D721Med (cell line): Measurements from ENCODE around the gene NXN.
"Not testable (repeated sequence)": the region's sequence is repeated elsewhere in the genome, so short reads cannot be mapped to it uniquely, and the experiment has no call there.

ENCODE experiments used
- DNase-seq: peaks from one replicate; pipeline ENCODE4 v3.0.0; 2011; ENCODE audit warnings: low spot score; ENCODE audit not compliant: insufficient read length
- FAIRE-seq: peaks from 2 replicates; lab custom pipeline; 2011; peaks lifted over from hg19 to GRCh38; lab: Jason Lieb, UNC
- TF ChIP-seq, protein P1 (sequence below): IDR thresholded peaks from 2 replicates; pipeline ENCODE4 v1.5.1; 2012; ENCODE audit warnings: mild to moderate bottlenecking, control low read depth; ENCODE audit not compliant: insufficient read depth; ENCODE audit errors: missing control alignments

The NXN gene

DNA sequence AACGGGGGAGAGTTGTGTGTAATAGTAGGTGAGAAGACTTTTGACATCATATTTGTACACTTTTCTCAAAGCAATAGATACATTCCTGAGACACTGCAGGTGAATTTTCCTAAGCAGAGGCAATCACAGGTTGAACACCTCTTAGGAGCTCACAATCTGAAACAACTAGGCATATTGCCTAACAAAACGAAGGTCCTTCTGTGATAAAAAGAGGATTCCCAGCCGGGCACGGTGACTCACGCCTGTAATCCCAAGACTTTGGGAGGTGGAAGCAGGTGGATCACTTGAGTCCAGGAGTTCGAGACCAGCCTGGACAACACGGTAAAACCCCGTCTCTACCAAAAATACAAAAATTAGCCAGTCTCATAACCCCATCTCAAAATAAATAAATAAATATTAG, 17.4 kb downstream of the NXN start:
- DNase-seq (no peak), FAIRE-seq (no peak)
- TF ChIP-seq, protein P1, sequence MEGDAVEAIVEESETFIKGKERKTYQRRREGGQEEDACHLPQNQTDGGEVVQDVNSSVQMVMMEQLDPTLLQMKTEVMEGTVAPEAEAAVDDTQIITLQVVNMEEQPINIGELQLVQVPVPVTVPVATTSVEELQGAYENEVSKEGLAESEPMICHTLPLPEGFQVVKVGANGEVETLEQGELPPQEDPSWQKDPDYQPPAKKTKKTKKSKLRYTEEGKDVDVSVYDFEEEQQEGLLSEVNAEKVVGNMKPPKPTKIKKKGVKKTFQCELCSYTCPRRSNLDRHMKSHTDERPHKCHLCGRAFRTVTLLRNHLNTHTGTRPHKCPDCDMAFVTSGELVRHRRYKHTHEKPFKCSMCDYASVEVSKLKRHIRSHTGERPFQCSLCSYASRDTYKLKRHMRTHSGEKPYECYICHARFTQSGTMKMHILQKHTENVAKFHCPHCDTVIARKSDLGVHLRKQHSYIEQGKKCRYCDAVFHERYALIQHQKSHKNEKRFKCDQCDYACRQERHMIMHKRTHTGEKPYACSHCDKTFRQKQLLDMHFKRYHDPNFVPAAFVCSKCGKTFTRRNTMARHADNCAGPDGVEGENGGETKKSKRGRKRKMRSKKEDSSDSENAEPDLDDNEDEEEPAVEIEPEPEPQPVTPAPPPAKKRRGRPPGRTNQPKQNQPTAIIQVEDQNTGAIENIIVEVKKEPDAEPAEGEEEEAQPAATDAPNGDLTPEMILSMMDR: no peak

DNA sequence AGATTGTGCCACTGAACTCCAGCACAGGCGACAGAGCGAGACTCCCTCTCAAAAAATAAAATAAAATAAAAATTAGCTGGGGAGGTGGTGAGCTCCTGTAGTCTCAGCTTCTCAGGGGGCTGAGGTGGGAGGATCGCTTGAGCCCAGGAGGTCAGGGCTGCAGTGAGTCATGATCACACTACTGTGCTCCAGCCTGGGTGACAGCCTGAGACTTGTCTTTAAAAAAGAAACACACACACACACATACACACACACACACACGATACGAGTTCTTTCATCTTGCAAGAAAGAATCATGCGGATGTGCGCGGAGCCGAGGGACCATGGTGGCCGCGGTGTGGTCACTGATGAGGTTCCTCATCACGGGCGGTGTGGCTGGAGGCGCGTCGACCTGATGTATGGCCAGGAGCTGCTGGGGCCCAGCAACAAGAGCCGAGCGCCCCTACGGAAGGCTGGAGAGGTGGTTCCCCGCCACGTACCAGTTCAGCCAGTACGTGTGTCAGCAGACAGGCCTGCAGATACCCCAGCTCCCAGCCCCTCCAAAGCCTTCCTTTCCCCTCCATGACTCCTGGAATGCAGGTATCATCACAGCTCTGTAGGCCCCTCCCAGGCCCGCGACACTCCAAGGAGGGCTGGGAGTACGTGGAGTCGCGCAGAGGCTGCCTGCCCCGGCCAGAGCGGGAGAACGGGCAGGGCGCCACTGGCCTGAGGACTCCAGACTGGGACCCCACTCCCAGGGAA, 20.7 kb downstream of the NXN start:
- TF ChIP-seq, protein P1: no peak
- FAIRE-seq (no peak), DNase-seq (no peak)

DNA sequence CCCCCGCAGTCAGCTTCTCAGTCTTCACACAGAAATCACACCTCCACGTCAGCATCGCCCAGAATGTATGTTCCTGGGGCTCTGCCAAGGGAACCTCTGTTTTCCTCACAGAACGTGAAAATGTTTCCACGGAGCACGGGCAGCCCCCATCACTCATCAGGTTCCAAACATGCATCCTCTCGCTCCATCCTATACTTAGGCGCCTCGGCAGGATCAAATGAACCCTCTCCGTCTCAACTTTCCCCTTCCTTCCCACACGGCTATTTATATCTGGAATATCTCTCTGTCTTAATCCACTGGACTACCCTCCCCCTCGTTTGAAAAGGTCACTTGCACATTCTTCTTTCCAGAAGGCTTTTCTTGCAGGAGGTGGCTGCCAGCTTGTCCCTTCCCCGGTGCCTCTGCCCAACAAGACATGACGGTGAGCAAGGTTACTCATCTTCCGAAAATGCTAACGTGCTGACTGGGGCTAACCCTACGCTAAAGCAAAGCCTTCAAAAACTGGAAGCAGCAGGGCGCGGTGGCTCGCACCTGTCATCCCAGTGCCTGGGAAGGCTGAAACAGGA, 21.6 kb downstream of the NXN start:
- DNase-seq (no peak), FAIRE-seq (no peak)
- TF ChIP-seq, protein P1: no peak

DNA sequence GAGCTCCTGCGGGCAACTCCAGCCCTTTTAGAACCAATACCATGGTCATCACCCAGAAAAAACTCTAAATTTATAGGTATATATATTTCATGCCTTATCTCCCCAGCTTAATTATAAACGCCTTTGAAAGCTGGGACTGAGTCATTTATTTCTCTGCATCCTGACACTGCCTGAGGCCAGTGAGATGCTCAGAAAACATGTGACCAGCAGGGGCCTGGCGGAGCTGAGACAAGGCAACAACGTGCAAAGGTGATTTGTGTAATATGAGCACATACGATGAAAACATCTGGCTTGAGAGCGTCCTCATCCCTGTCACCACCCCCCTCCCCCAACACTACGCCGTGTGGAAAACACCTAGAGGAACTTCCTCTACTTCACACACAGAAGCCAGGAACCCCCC, 22.7 kb downstream of the NXN start:
- TF ChIP-seq, protein P1: no peak
- no peak for FAIRE-seq
- DNase-seq: no peak

DNA sequence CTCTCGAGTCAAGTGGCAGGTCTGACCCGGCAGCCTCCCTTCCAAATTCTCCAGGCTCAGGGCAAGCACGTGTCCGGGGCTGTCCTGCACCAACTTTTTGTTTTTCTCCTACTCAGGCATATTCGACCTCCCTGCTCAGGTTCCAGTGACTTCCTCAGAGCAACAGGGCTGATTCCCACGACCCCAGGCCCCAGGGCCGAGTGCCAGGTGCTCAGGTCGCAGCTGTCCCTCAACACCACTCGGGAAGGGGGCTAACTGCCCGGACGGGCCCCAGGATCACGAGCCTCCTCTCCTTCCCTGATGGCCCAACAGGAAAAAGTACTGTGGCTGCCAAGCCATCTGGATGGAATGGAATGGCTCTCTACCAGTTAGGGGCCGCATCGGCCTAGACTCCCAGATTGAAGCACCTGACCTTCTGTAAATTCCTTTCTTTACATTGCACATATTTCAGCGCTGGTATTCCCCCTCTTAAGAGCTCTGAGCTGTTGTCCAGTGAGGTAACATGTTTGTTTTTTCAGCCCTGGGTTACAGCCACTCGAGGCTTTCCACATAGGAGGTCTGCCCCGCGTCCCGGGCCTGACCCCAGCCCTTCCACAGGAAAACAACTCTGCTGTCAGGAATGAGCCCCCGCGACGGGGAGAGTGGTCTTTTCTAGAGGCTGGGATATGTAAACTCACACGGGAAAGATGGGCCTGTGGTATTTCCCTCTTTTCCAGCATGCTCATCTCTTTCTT, 25.0 kb downstream of the NXN start:
- FAIRE-seq (no peak), DNase-seq (no peak)
- TF ChIP-seq, protein P1: no peak

DNA sequence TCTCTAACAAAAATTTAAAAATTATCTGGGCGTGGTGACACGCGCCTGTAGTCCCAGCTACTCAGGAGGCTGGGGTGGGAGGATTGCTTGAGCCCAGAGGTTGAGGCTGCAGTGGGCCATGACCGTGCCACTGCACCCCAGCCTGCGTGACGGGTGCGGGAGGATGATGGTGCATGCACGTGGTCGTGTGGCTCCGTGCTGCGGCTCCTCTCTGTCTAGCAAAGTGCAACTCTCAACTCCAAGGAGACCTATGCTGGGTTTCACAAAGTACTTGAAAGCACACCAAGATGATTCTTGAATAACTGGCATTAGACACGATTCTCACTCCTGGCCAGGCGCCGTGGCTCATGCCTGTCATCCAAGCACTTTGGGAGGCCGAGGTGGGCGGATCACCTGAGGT, 25.8 kb downstream of the NXN start:
- DNase-seq (no peak), FAIRE-seq (no peak)
- TF ChIP-seq, protein P1: no peak

DNA sequence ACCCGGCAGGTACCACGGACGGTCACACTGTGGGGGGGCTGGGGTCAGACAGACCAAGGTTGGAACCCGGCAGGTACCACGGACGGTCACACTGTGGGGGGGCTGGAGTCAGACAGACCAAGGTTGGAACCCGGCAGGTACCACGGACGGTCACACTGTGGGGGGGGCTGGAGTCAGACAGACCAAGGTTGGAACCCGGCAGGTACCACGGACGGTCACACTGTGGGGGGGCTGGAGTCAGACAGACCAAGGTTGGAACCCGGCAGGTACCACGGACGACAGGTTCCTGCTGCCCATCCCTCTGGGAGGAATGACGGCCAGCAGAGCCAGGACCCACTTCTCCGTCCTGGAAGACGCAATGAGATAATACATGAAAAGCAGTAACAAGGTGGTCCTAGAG, 27.0 kb downstream of the NXN start:
- DNase-seq, FAIRE-seq: not testable (repeated sequence)
